ENCODE measurements around the gene PTH2R.

DNA sequence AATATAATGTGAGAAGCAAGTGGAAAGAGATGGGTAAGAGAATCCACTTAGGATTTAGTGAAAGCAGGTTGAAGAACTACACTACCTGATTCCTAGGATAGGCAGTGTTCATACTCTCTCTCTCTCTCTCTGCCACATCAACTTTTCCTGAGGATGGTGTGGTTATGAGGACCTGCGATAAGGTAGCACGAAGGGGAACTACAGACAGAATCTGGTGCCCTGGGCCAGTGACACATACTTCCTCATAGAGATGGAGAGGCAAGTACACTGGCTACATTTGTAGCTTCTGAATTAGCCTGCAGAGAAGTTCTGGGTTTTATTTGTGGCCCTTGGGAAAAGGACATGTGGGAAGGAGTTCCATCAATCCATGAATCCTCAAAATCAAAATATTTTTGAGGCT lies 44.5 kb downstream of the PTH2R start:
- no peak for TF ChIP-seq POLR2AphosphoS5 (IDR thresholded peaks at IDR 0.05)
- no peak for TF ChIP-seq CTCF (IDR thresholded peaks at IDR 0.05; ENCODE audit: poor library complexity, severe bottlenecking)

Data from neural cell (in vitro differentiated cells).